Femur (tissue), 1 donor: ENCODE results near the gene PTGIS.
"Not testable (repeated sequence)": the region's sequence is repeated elsewhere in the genome, so short reads cannot be mapped to it uniquely, and the experiment has no call there.

Source experiments
- DNase-seq: peaks from one replicate; pipeline ENCODE4 v3.0.0-alpha.2; 2017

The PTGIS gene

GRCh38 chr20:49567421-49568277 is at the start of gene PTGIS:
PTGIS (minus strand) TSS chr20:49568137; CDS start chr20:49568116, 21 bp downstream.
- DNase-seq = peak; percentile 70

- DNase-seq = not testable (repeated sequence)
Observed at GRCh38 chr20:49617394-49617793, 49.5 kb upstream of the PTGIS start.

- no peak for DNase-seq
Observed at GRCh38 chr20:49616154-49617007, 48.4 kb upstream of the PTGIS start.

- no peak for DNase-seq
Observed at GRCh38 chr20:49615401-49616153, 47.6 kb upstream of the PTGIS start.

- DNase-seq = not testable (repeated sequence)
Observed at GRCh38 chr20:49615051-49615400, 47.1 kb upstream of the PTGIS start.

GRCh38 chr20:49614338-49615050 is 46.6 kb upstream of the PTGIS start:
- DNase-seq = no peak

GRCh38 chr20:49612127-49612738 is 44.3 kb upstream of the PTGIS start:
- DNase-seq = peak; percentile 59

GRCh38 chr20:49611539-49612126 is 43.7 kb upstream of the PTGIS start:
- DNase-seq = not testable (repeated sequence)

GRCh38 chr20:49610691-49611538 is 43.0 kb upstream of the PTGIS start:
- DNase-seq = peak; percentile 81

GRCh38 chr20:49608752-49609670 is 41.1 kb upstream of the PTGIS start:
- DNase-seq = peak; percentile 81

GRCh38 chr20:49607568-49607967 is 39.6 kb upstream of the PTGIS start:
- DNase-seq = no peak

- DNase-seq = peak; percentile 79
Observed at GRCh38 chr20:49603209-49603627, 35.3 kb upstream of the PTGIS start.

- no peak for DNase-seq
Observed at GRCh38 chr20:49602345-49603208, 34.6 kb upstream of the PTGIS start.

GRCh38 chr20:49601153-49601924 is 33.4 kb upstream of the PTGIS start:
- no peak for DNase-seq

GRCh38 chr20:49599746-49600113 is 31.8 kb upstream of the PTGIS start:
- DNase-seq = no peak

GRCh38 chr20:49597825-49598395 is 30.0 kb upstream of the PTGIS start:
- no peak for DNase-seq
